OCI-LY3 (cell line): ENCODE results near the gene PPP4R3A.
"Not testable (repeated sequence)": the region's sequence is repeated elsewhere in the genome, so short reads cannot be mapped to it uniquely, and the experiment has no call there.

Experiments
- EZH2phosphoT487 ChIP-seq: fragments of 200-600 bp; shearing (Covaris generic); IDR thresholded peaks from 2 replicates; pipeline ENCODE4 v1.6.1; 2018; ENCODE audit warnings: antibody characterized with exemption, mixed run types, low read depth
- TF ChIP-seq, protein P1 (sequence below): fragments of 200-600, 300-600 bp; sonication (generic); IDR thresholded peaks from 2 replicates; pipeline ENCODE4 v1.5.1; 2014; ENCODE audit warnings: antibody characterized with exemption, low read length, low read depth

DNA sequence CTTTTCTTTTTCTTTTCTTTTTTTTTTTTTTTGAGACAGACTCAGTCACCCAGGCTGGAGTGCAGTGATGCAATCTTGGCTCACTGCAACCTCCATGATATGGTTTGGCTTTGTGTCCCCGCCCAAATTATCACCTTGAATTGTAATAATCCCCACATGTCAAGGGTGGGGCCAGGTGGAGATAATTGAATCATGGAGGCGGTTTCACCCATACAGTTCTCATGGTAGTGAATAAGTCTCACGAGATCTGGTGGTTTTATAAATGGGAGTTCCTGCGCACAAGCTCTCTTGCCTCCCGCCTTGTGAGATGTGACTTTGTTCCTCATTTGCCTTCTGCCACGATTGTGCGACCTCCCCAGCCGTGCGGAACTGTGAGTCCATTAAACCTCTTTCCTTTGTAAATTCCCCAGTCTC lies 84.6 kb downstream of the PPP4R3A start:
- TF ChIP-seq, protein P1, sequence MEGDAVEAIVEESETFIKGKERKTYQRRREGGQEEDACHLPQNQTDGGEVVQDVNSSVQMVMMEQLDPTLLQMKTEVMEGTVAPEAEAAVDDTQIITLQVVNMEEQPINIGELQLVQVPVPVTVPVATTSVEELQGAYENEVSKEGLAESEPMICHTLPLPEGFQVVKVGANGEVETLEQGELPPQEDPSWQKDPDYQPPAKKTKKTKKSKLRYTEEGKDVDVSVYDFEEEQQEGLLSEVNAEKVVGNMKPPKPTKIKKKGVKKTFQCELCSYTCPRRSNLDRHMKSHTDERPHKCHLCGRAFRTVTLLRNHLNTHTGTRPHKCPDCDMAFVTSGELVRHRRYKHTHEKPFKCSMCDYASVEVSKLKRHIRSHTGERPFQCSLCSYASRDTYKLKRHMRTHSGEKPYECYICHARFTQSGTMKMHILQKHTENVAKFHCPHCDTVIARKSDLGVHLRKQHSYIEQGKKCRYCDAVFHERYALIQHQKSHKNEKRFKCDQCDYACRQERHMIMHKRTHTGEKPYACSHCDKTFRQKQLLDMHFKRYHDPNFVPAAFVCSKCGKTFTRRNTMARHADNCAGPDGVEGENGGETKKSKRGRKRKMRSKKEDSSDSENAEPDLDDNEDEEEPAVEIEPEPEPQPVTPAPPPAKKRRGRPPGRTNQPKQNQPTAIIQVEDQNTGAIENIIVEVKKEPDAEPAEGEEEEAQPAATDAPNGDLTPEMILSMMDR, result not testable (repeated sequence)
- not testable (repeated sequence) for TF ChIP-seq EZH2phosphoT487
